GM12875 (cell line): ENCODE data around the gene HS2ST1.

Experiments used
- H3K4me3 ChIP-seq: one replicate; pipeline ENCODE4 v1.5.1; 2011; ENCODE audit warnings: low read depth, low read length, control low read depth
- TF ChIP-seq, protein P1 (sequence below): IDR thresholded peaks from 2 replicates; pipeline ENCODE4 v1.5.1; 2011; ENCODE audit warnings: low read depth, mild to moderate bottlenecking, control low read depth, inconsistent platforms, low read length, moderate library complexity, borderline replicate concordance; ENCODE audit not compliant: insufficient read depth

Gene HS2ST1

DNA sequence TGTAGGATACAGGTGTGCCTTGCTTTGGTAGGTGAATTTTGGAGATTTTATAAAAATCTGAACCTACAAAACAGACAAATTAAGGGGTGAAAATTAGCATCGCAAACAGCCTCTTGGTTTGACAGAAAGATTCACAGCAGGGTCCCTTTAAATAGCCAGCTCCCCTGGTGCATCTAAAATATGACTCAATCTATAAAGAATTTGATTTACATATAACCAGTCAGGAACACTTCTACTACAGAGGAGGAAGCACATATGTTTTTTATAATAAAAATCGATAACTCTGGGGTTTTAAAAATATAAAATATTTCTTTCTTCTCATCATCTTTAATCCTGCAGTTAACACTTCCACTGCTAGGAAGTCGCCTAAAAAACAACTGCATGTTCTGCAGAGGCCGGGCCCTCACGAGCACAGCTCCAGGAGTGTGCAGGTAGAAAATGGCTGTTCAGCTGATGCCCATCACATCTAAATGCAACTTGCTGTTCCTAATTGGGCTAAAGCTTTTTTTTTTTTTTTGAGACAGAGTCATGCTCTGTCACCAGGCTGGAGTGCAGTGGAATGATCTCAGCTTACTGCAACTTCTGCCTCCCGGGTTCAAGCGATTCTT is 203.4 kb downstream of the HS2ST1 start:
- TF ChIP-seq, protein P1, sequence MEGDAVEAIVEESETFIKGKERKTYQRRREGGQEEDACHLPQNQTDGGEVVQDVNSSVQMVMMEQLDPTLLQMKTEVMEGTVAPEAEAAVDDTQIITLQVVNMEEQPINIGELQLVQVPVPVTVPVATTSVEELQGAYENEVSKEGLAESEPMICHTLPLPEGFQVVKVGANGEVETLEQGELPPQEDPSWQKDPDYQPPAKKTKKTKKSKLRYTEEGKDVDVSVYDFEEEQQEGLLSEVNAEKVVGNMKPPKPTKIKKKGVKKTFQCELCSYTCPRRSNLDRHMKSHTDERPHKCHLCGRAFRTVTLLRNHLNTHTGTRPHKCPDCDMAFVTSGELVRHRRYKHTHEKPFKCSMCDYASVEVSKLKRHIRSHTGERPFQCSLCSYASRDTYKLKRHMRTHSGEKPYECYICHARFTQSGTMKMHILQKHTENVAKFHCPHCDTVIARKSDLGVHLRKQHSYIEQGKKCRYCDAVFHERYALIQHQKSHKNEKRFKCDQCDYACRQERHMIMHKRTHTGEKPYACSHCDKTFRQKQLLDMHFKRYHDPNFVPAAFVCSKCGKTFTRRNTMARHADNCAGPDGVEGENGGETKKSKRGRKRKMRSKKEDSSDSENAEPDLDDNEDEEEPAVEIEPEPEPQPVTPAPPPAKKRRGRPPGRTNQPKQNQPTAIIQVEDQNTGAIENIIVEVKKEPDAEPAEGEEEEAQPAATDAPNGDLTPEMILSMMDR = no peak
- no peak overlapping the region for H3K4me3 ChIP-seq

DNA sequence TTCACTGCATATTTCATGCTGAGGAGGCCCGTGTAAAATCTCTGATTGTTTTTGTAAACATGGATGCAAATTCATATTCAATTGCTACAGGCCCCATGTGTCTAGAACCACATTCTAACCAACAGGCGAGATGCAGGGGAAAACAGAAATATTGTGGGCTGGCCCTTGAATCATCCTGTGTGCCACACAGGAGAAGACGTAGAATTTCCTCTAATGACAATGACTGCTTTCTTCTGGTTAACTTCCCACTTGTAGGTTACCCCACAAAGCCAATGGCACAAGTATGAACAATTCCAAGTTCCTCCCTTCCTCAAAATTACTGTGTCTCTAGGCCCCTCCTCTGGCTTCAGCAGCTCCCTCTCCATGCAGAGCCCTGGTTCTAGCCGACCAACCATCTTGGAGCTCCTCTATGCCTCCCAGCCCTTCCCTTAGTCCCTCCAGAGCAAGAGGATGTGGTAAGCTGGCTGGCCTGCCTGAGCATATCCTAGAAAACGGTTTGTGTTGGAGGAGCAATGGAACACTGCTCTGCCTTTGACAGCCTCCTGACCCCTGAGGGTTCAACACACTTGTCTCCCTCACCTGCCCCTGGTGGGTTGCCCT is 205.2 kb downstream of the HS2ST1 start:
- H3K4me3 ChIP-seq = no peak overlapping the region
- TF ChIP-seq, protein P1 = no peak

DNA sequence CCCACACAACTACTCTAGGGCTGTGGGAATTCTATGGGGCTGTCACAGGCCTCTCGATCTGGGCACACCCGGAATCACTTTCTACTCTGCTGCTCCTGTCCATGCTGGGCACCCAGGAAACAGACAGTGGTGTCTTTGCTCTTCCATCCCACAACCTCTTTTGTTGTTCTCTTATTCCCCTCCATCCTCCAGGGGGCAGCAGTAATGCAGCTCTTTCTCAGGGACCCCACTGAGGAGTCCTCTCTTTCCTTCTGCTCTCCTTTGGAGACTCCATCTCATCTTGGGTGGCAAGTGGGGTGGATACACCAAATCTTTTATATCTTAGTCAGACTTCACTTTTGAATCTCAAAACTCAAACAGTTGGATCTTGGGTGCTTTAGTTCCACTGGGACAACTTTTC is 206.3 kb downstream of the HS2ST1 start:
- no peak overlapping the region for H3K4me3 ChIP-seq
- TF ChIP-seq, protein P1 = peak; percentile 54

DNA sequence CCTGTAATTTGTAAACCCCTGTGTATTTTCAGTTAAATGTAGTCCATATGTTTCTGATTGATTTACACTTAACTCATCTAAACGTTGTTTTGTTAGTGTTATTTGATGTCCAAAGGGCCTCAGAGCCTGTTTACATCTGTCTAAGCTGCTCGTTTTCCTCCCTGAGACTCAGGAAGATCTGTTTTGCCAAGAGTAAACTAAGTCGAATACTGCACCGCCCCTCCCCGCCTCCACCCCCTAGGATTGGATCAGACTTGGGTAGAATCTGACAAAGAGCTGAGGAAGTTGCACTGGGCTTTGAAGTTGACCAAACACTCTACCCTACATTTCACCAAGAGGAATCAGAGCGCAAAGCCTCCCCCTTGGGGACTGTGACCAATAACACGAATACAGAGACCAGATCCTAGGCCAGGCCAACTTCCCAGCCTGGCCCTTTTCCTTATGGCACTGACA is 207.3 kb downstream of the HS2ST1 start:
- TF ChIP-seq, protein P1 = no peak

GRCh38 chr1:87122243-87122642 is 207.8 kb downstream of the HS2ST1 start:
- H3K4me3 ChIP-seq = no peak overlapping the region
- TF ChIP-seq, protein P1 = no peak

More for the DNA sequence above, 207.3 kb downstream of the HS2ST1 start:
- H3K4me3 ChIP-seq = no peak overlapping the region

- TF ChIP-seq, protein P1 = no peak
- no peak overlapping the region for H3K4me3 ChIP-seq
Observed at GRCh38 chr1:87123610-87124009, 209.2 kb downstream of the HS2ST1 start.

DNA sequence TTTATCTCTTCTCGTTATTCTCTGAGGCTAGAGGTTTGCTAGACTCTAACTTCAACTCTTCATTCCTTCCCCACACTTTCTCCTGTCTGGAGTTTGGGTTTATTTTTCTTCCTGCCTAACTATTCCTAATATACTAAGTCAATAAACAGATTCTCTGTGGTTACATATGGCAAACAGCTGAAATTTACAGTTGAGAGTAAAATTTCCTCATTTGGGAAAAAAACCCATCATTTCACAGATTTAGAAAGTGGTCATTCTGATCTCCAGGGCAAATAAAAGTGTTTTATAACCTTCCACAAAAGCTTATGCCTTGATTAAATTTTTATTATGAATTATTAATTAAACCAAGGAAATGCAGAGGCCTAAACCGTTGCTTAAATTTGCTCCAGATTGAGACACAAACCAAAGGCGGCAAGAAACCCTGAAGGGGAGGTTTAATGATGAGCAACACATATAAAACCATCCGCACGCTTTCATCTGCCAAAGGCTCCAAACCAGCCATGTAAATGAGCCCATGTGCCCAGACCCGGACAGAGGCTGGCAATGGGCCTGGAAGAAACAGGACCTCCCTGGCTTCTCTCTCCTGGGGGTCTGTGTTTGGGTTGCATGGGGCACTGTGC is 212.6 kb downstream of the HS2ST1 start:
- TF ChIP-seq, protein P1 = no peak
- no peak overlapping the region for H3K4me3 ChIP-seq
